ENCODE data around the gene ALX3.
A peak's percentile ranks its signal among the peaks of the same experiment; 100 is the strongest.

Gene ALX3

DNA sequence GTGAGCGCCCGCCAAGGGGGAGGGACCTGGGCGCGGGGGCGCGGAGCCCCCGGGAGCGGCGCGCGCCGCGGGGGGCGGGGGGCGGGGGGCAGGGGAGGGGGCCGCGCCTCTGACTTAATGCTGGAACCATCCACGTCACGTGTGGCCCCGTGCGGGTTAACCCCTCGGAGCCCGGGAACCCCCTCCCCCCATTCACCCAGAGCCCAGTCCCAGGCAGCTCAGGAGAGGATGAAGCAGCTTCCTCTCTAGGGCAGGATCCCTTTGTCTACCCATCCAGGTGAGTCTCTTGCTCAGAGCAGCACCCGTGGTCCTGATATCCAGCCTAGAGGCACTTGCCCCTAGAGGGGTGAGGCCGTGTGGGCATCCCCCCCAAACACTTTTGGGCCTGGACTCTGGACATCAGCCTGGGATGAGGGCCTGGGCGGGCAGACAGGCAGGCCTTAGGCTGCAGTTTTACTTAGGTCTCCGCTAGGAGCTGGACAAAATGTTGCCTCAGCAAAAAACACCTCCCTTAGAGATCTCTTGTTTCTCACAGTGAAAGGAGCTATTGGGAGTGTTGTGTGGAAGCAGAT lies at the start of gene ALX3:
TSS of gene ALX3 (minus strand) at position 2 of the 572 bp plus-strand sequence. CDS start 60 bp downstream, outside the sequence.
- no peak for DNase-seq (ENCODE audit: low read depth)

DNA sequence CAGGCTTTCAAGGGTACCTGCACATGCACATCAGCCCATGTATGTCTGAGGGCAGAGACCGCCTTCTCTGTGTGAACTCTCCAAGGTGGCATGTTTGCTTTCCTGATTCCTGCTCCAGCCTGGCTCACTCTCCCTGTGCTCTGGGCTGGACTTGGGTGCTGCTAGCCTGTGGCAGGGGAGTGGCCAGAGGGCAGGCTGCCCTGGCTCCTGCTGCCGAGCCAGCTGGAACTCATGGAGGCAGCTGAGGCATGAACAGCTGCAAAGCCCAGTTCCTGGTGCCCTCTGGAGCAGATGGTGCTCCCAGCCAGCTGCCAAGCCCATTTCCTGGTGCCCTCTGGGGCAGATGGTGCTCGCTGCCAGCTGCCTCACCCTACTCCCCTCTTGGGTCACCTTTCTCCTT lies 49.4 kb upstream of the ALX3 start:
- no peak for DNase-seq (ENCODE audit: low read depth)

DNA sequence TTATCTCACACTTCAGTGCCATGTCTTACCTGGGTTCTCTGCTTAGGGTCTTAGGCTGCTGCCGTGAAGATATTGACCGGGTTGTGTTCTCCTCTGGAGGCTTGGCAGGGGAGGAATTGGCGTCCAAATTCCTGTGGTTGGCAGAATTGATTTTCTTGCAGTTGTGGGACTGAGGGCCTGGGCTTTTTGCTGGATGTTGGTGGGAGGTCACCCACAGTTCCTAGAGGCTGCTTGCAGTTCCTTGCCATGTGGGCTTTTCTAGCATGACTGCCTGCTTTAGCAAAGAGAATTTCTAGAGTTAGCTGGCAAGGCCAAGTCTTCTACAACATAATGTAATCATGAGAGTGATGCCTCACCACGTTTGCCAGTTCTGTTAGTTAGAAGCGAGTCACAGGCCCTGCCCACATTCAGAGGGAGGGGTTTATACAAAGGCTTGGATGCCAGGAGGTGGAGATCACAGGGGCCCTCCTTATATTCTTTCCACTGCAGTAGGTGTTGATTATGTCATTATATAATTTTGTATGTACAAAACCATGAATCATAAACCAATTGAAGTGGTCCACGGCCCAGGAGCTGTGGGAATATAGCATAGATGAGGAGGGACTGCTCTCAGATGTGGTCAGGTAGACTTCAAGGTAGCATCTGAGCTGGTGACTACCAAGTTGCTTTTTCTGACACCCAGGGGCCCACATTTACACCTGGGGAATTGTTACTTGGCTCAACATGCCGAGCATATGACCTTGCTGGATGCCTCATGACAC lies 48.3 kb upstream of the ALX3 start:
- no peak for DNase-seq (ENCODE audit: low read depth)

- DNase-seq (ENCODE audit: low read depth) = no peak
Observed at GRCh38 chr1:110114784-110115183, 44.3 kb upstream of the ALX3 start.

DNA sequence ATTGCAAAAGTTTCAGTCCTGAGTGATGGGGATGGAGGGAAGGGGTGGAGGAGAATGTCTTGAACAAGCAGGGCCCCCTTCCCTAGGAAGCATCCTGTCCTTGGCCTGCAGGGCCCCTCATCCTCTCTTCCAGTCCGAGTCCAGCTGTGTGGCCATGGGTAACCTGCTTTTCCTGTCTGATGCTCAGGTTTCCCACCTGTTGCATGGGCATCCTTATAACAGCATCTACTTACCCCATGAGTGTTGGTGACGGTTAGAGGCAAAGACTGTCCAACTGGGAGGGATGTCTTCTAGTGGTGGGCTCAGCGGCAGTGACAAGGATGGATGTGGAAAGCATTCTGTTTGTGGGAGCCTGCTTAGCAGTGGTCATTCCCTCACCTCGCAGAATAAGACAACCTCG lies 43.7 kb upstream of the ALX3 start:
- no peak for DNase-seq (ENCODE audit: low read depth)

GRCh38 chr1:110113551-110113950 lies 43.1 kb upstream of the ALX3 start:
- no peak for DNase-seq (ENCODE audit: low read depth)

DNA sequence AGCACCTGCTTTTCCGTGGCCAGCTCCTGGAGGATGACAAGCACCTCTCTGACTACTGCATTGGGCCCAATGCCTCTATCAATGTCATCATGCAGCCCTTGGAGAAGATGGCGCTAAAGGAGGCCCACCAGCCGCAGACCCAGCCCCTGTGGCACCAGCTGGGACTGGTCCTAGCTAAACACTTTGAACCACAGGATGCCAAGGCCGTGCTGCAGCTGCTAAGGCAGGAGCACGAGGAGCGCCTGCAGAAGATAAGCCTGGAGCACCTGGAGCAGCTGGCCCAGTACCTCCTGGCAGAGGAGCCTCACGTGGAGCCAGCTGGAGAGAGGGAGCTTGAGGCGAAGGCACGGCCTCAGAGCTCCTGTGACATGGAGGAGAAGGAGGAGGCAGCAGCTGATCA lies 42.2 kb upstream of the ALX3 start:
- DNase-seq (ENCODE audit: low read depth) = no peak

GRCh38 chr1:110112143-110112542 lies 41.7 kb upstream of the ALX3 start, which contains the start of gene UBL4B:
UBL4B (plus strand) TSS chr1:110112443; CDS start chr1:110112535, 92 bp downstream.
- no peak for DNase-seq (ENCODE audit: low read depth)

DNA sequence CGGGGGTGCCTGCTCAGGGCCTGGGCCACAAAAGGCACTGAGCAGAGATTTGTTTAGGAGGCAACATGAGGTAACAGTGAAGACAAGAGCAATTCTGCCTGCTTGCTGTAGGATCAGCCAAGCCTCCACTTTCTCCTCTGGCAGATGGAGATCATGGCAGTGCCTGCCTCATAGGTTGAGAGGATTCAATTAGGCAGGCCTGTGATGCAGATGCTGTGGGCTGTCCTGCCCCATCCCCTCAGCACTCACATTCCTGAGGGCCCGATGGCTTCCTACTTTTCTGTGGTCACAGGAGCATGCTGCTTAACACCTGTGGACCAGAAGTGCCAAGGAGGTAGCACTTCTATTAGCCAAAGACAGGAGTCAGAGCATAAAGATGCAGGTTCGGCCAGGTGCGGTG lies 40.6 kb upstream of the ALX3 start:
- no peak for DNase-seq (ENCODE audit: low read depth)

DNA sequence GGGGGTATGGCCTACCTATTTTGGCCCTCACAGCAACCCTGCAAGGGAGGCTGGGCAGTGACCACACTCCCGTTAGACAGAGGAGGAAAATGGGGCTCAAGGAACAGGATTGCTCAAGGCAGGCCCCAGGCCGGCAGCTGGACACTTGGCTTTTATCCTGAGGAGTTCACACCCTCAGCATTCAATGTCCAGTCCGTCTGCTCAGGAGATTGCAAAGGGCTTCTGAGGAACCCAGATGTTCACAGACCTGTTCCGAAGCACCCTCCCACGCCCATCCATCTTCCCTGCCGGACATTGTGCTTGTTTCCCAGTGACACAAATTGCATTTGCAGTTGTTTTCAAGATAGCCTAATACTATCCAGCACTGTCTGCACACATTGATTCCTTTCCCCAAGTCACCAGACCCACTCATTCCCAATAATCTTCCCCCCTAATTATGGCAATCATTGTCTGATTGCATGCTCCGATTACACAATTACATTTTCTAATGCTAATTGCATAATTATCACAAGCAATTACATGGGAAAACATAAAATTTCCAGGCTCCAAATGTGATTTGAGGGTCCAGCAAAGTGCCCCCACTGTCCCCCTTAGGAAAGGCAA lies 37.5 kb upstream of the ALX3 start:
- no peak for DNase-seq (ENCODE audit: low read depth)

DNA sequence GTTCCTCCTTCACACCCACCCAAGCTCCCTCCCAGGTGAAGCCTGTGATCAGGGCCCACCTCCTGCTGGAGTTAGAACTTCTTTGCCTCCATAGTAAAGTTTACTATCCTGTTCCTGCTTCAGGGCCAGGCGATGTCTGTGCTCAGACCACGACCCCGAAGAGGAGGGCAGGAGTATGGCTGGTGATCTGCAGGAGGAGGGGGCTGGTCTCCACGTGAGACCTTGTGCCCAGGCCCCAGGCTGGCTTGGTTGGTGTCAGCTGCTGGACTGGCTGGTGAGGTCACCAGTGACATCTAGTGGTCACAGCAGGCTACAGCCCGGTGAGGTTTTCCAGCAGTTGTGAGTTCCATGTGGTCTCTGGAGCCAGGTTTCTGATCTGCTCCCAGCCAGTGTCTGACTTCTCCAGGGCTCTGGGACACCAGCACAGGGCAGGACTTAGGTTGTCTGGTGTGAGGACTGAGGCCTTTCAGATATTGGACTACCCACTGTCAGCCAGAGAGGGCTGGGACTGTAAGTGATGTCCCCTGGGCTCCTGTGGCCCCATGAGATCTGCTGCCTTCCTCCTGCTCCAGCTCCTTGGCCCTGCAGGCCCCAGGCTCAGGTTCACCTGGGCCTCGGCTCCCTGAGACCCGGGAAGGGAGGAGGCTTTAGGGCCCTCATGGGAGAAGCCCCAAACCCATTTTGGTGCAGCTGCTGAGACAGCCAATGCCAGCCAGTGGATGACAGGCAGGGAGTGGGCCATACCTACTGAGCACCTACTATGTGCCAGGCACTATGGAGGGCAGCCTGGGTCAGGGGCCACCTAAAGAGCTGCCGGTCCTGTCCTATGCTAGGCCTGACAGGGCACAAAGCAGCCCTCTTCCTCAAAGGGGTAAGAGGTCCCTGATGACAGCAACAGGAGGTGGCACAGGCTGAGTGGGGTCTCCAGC lies 35.8 kb upstream of the ALX3 start:
- peak; percentile 69 for DNase-seq (ENCODE audit: low read depth)

- no peak for DNase-seq (ENCODE audit: low read depth)
Observed at GRCh38 chr1:110102081-110102480, 31.6 kb upstream of the ALX3 start.

DNA sequence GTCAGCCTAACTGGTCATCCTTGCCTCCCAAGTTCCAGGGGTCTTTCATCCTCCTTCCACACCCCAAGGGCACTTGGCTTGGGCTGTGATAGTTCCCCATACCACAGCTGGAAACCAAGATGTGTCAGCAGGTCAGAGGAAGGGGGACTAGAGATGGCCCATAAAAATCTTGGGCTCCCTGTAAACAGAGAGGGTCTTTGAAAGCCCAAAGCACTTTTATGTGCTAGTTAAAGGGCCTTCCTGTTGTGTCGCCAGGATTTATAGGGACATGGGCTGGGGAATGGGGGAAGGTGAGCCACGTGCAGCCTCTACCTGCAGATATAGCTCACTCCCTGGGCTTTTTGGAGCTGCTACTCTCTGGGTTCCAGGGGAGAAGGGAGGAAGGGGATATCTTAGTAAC lies 29.9 kb upstream of the ALX3 start:
- DNase-seq (ENCODE audit: low read depth) = no peak

DNA sequence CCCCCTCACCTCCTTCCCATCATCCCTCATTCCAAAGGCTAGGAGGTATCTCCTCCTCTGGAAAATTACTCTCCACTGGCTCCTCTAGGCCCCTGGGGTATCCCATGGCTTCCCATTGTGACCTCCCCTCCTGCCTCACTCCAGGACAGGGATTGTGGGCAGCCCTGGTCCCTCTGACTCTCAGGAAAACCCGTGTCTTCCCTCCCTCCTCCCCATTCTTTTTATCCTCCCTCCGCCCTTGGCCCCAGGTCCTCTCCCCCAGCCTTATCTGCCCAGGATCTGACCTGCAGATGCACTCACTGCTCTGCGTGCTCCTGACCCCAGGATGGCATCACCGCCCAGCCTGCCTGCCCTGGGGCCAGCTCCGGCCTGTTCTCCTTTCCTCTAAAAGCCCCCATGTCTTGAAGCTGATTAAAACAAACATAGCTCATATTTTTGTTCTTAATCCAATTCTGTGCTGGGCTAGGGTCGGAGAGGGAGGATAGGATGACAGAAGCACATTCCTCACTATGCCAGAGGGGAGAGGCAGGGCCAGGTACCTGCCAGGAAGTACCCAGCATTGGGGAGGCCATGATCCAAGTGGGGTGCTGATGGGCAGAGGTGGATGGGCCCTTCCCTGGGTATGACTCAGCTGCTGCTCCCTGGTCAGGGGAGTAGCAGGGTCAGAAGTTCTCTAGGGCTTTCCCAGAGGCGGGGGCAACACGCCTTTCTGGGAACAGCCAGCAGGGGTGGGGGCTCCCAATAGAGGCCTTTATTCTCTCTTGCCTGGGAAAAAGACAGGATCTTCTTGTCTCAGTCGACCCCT lies 28.0 kb upstream of the ALX3 start:
- DNase-seq (ENCODE audit: low read depth) = no peak

- no peak for DNase-seq (ENCODE audit: low read depth)
Observed at GRCh38 chr1:110097507-110098221, 27.2 kb upstream of the ALX3 start.

GRCh38 chr1:110094931-110095654 lies 24.6 kb upstream of the ALX3 start:
- DNase-seq (ENCODE audit: low read depth) = no peak

GRCh38 chr1:110092991-110093390 lies 22.5 kb upstream of the ALX3 start:
- DNase-seq (ENCODE audit: low read depth) = no peak

DNA sequence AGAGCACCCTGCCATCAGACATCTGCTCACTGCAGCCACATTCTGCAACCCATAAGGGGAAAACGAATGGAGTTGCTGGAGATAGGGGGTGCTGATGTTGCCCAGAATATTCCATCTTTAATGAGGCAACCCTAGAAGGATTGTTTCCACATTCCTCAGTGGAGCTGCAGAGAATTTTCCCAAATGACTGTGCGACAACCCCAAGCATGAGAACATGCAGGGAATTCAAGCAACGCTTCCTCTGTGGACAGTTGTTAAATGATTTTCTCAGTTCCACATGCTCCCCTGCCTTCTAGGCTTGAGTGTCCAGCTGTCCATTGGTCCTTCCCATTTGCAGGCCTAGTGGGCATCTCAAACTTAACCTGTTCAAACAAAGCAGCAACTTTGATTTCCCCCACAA lies 21.3 kb upstream of the ALX3 start:
- no peak for DNase-seq (ENCODE audit: low read depth)

DNA sequence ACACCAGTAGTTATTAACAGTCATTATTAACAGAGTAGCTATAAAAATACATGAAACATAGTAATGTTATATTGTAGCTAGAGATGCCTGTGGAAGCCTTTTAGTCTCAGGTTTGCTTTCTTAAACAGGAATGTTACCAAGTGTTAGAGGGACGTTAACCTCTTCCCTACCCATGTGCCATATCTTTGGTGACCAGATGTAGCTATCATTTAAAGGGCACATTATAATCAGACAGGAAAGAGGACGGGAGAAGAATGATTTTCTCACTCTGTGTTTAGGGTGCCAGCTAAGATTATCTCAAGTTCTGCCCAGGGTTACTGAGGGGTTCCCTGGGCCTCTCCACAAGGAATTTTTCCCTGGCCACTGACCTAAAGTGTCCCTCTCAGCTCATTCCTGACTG lies 20.9 kb upstream of the ALX3 start:
- no peak for DNase-seq (ENCODE audit: low read depth)

Measured in fibroblast of the conjunctiva (primary cell).